Left lung (tissue), 10 donors: Measurements from ENCODE around the gene LIN37. TPM values are rescaled to one million over a fixed set of nuclear protein-coding genes. Genes with fewer than 3 reads are reported as not detected.

Source experiments
- ATAC-seq: fragments of 200-7000 bp; cut with Tn5 transposase; one replicate; pipeline ENCODE4 v1.9.1; 2020; ENCODE audit warnings: moderate library complexity
- DNase-seq, 4 donors: peaks; one replicate each; pipeline ENCODE4 v3.0.0-alpha.2; 2013 to 2020
- H3K27ac ChIP-seq, 2 donors: fragments of 200-600 bp; sonication (generic) in 1 of 2; one replicate each; pipeline versions ENCODE4 v1.5.0 to v1.8.0; 2020 to 2021
- H3K27me3 ChIP-seq, 2 donors: fragments of 200-600 bp; sonication (generic) in 1 of 2; one replicate each; pipeline versions ENCODE4 v1.5.0 to v1.8.0; 2020 to 2021
- H3K36me3 ChIP-seq, 2 donors: fragments of 200-600 bp; sonication (generic) in 1 of 2; one replicate each; pipeline versions ENCODE4 v1.5.0 to v1.8.0; 2020 to 2021
- H3K4me1 ChIP-seq, 2 donors: fragments of 200-600 bp; one replicate each; pipeline ENCODE4 v1.8.0; 2021
- H3K4me3 ChIP-seq, 2 donors: fragments of 200-600 bp; sonication (generic) in 1 of 2; one replicate each; pipeline versions ENCODE4 v1.5.0 to v1.8.0; 2020 to 2021; ENCODE audit warnings: mild to moderate bottlenecking in 1 of 2
- H3K9me3 ChIP-seq, 2 donors: fragments of 200-600 bp; sonication (generic) in 1 of 2; one replicate each; pipeline versions ENCODE4 v1.5.0 to v1.8.0; 2020 to 2021
- intact Hi-C, 2 donors: fragments of 100-400 bp; cut with DNase I; formaldehyde crosslinking; loops; one replicate each; pipeline versions ENCODE4 v1.11.2 to v1.14.2; 2022
- polyA plus RNA-seq, 6 donors: library from polyadenylated mRNA; unstranded; fragments of 120-200 nt; gene quantifications; one replicate each; pipeline ENCODE4 v1.2.1, GENCODE V29; 2013; ENCODE audit not compliant: insufficient read length in 6 of 6
- total RNA-seq, 2 donors: library from RNA; stranded (reverse); fragmentation: NEBNext Ultra II Directional; extraction: Animal tissue kit (Norgen Biotek cat#: 25700); gene quantifications; one replicate each; pipeline ENCODE4 v1.2.1, GENCODE V29; 2021
- TF ChIP-seq, protein P1 (sequence below), 2 donors: fragments of 200-600 bp; sonication (generic) in 1 of 2; IDR thresholded peaks; one replicate each; pipeline versions ENCODE4 v1.5.0 to v1.8.0; 2021; ENCODE audit warnings: antibody characterized with exemption in 2 of 2
- donor health status: DM: no; HTN: yes; CAD: no.
- donor health status: DM: no; HTN: no; CAD: no.

The LIN37 gene
- total and polyA plus RNA-seq, 8 donors, result 6.6 to 14.5 (median 11.8) TPM

DNA sequence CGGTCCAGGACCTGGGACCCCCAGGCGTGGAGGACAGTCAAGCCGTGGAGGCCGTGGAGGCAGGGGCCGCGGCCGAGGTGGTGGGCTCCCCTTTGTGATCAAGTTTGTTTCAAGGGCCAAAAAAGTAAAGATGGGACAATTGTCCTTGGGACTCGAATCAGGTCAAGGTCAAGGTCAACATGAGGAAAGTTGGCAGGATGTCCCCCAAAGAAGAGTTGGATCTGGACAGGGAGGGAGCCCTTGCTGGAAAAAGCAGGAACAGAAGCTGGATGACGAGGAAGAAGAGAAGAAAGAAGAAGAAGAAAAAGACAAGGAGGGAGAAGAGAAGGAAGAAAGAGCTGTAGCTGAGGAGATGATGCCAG is 28.2 kb upstream of the LIN37 start:
- DNase-seq (no peak), ATAC-seq (no peak)
- no peak overlapping the region for H3K27ac ChIP-seq
- H3K36me3 ChIP-seq, result peaks cover 0 to 56% of the 10 kb centered on the region in 2 donors
- TF ChIP-seq, protein P1, sequence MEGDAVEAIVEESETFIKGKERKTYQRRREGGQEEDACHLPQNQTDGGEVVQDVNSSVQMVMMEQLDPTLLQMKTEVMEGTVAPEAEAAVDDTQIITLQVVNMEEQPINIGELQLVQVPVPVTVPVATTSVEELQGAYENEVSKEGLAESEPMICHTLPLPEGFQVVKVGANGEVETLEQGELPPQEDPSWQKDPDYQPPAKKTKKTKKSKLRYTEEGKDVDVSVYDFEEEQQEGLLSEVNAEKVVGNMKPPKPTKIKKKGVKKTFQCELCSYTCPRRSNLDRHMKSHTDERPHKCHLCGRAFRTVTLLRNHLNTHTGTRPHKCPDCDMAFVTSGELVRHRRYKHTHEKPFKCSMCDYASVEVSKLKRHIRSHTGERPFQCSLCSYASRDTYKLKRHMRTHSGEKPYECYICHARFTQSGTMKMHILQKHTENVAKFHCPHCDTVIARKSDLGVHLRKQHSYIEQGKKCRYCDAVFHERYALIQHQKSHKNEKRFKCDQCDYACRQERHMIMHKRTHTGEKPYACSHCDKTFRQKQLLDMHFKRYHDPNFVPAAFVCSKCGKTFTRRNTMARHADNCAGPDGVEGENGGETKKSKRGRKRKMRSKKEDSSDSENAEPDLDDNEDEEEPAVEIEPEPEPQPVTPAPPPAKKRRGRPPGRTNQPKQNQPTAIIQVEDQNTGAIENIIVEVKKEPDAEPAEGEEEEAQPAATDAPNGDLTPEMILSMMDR (IDR thresholded peaks at IDR 0.05), result no peak
- no peaks in the 10 kb centered on the region for H3K9me3 ChIP-seq
- no peak overlapping the region for H3K4me3 ChIP-seq
- no peaks in the 10 kb centered on the region for H3K27me3 ChIP-seq
- intact Hi-C loops, result no loop called here
- H3K4me1 ChIP-seq, result peaks cover 12 to 37% of the 10 kb centered on the region in 2 donors

DNA sequence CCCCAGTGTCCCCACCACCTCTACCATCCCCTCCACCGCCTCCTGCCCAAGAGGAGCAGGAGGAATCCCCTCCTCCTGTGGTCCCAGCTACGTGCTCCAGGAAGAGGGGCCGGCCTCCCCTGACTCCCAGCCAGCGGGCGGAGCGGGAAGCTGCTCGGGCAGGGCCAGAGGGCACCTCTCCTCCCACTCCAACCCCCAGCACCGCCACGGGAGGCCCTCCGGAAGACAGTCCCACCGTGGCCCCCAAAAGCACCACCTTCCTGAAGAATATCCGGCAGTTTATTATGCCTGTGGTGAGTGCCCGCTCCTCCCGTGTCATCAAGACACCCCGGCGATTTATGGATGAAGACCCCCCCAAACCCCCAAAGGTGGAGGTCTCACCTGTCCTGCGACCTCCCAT is 27.7 kb upstream of the LIN37 start:
- H3K36me3 ChIP-seq, result peaks cover 0 to 61% of the 10 kb centered on the region in 2 donors
- peaks cover 10 to 33% of the 10 kb centered on the region in 2 donors for H3K4me1 ChIP-seq
- no peaks in the 10 kb centered on the region for H3K9me3 ChIP-seq
- no peak for DNase-seq
- H3K27ac ChIP-seq, result no peak overlapping the region
- no peak overlapping the region for H3K4me3 ChIP-seq
- ATAC-seq, result no peak
- intact Hi-C loops, result no loop called here
- TF ChIP-seq, protein P1 (IDR thresholded peaks at IDR 0.05), result no peak
- no peaks in the 10 kb centered on the region for H3K27me3 ChIP-seq

DNA sequence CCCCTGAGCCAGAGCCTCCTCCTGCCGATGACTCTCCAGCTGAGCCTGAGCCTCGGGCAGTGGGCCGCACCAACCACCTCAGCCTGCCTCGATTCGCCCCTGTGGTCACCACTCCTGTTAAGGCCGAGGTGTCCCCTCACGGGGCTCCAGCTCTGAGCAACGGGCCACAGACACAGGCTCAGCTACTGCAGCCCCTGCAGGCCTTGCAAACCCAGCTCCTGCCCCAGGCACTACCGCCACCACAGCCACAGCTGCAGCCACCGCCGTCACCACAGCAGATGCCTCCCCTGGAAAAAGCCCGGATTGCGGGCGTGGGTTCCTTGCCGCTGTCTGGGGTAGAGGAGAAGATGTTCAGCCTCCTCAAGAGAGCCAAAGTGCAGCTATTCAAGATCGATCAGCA is 27.0 kb upstream of the LIN37 start:
- intact Hi-C loops, result no loop called here
- ATAC-seq, result no peak

DNA sequence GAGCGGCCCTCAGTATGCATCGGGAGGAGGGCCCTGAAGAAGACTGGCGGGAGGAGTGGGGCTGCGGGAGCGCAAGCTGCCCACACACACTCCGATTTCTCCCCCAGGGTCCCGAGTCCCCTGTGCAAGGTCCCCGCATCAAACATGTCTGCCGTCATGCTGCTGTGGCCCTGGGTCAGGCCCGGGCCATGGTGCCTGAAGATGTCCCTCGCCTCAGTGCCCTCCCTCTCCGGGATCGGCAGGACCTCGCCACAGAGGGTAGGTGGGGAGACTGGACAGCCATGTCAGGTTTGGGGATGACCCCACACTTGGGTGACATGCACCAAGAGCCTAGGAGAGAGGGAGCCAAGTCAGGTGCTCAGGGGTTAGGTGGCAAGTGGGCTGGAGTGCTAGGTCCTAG is 25.9 kb upstream of the LIN37 start:
- intact Hi-C loops, result no loop called here
- Histone ChIP-seq H3K27me3 (no peaks in the 10 kb centered on the region), H3K27ac (no peak overlapping the region), H3K9me3 (no peaks in the 10 kb centered on the region), H3K36me3 (peaks cover 0 to 79% of the 10 kb centered on the region in 2 donors), H3K4me3 (no peak overlapping the region), H3K4me1 (peaks cover 5 to 21% of the 10 kb centered on the region in 2 donors)
- TF ChIP-seq, protein P1 (IDR thresholded peaks at IDR 0.05), result no peak
- DNase-seq (no peak), ATAC-seq (no peak)

More for the DNA sequence above, 27.0 kb upstream of the LIN37 start:
- no peaks in the 10 kb centered on the region for H3K9me3 ChIP-seq
- no peak overlapping the region for H3K4me3 ChIP-seq
- peaks cover 0 to 68% of the 10 kb centered on the region in 2 donors for H3K36me3 ChIP-seq
- DNase-seq, result no peak
- TF ChIP-seq, protein P1 (IDR thresholded peaks at IDR 0.05), result no peak
- H3K27me3 ChIP-seq, result no peaks in the 10 kb centered on the region
- H3K27ac ChIP-seq, result no peak overlapping the region
- H3K4me1 ChIP-seq, result peaks cover 5 to 26% of the 10 kb centered on the region in 2 donors

DNA sequence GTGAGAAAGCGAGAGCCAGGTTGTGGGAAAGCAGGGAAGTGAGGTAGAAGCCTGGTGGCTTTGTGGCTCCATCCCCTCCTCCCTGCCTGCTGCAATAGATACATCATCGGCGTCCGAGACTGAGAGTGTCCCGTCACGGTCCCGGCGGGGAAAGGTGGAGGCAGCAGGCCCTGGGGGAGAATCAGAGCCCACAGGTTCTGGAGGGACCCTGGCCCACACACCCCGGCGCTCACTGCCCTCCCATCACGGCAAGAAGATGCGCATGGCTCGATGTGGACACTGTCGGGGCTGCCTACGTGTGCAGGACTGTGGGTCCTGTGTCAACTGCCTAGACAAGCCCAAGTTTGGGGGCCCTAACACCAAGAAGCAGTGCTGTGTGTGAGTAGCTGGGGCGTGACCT is 25.5 kb upstream of the LIN37 start:
- TF ChIP-seq, protein P1 (IDR thresholded peaks at IDR 0.05), result no peak
- Histone ChIP-seq H3K27me3 (no peaks in the 10 kb centered on the region), H3K4me3 (no peak overlapping the region), H3K27ac (no peak overlapping the region), H3K4me1 (peaks cover 5 to 21% of the 10 kb centered on the region in 2 donors), H3K36me3 (peaks cover 0 to 84% of the 10 kb centered on the region in 2 donors), H3K9me3 (no peaks in the 10 kb centered on the region)
- DNase-seq (no peak), ATAC-seq (no peak)
- intact Hi-C loops, result no loop called here
